ENCODE data around the gene SFXN4. TPM values are rescaled to one million over a fixed set of nuclear protein-coding genes. Genes with fewer than 3 reads are reported as not detected.

The SFXN4 gene
- total and polyA plus RNA-seq, 9 of the 15 experiments (the other 6 are each of a cell fraction or from before 2014, with no cell fraction given) = 40.1 to 97.8 (median 54.5) TPM

DNA sequence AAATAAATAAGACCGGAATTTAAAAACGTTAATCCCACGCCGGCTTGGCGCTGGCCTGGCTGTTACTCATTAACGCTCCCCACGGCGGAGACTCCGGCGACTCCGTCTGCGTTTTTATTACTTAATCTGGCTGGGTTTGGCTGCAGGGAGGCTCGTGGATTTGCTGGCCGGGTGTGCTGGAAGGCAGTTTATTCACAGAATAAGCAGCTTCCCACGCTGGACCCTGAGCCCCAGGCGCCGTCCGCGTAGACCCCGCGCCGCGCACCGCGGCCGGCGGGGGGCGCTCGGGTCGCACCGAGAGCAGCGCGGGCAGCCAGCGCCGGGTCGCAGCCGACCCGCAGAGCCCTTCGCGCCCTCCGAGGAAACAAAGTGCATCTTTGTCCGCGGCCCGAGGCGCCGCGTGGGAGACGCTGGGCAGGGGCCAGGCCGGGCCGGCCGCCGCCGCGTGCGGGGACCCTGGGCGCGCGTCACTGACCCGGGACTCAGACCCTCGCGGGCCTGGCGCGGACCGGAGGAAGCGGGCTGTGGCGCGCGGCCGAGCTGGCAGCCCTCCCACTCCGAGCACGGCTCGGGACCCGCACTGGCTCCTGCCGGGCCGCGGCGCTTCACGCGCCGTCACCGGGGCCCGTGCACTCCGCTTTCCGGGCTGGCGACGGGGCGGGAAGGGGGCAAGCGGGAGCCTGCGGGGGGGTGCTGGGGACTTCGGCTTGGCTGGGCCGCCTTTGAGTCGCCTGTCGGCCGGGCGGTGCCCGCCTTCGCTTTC lies 41.3 kb upstream of the SFXN4 start (continued):
- TF ChIP-seq, protein P1, sequence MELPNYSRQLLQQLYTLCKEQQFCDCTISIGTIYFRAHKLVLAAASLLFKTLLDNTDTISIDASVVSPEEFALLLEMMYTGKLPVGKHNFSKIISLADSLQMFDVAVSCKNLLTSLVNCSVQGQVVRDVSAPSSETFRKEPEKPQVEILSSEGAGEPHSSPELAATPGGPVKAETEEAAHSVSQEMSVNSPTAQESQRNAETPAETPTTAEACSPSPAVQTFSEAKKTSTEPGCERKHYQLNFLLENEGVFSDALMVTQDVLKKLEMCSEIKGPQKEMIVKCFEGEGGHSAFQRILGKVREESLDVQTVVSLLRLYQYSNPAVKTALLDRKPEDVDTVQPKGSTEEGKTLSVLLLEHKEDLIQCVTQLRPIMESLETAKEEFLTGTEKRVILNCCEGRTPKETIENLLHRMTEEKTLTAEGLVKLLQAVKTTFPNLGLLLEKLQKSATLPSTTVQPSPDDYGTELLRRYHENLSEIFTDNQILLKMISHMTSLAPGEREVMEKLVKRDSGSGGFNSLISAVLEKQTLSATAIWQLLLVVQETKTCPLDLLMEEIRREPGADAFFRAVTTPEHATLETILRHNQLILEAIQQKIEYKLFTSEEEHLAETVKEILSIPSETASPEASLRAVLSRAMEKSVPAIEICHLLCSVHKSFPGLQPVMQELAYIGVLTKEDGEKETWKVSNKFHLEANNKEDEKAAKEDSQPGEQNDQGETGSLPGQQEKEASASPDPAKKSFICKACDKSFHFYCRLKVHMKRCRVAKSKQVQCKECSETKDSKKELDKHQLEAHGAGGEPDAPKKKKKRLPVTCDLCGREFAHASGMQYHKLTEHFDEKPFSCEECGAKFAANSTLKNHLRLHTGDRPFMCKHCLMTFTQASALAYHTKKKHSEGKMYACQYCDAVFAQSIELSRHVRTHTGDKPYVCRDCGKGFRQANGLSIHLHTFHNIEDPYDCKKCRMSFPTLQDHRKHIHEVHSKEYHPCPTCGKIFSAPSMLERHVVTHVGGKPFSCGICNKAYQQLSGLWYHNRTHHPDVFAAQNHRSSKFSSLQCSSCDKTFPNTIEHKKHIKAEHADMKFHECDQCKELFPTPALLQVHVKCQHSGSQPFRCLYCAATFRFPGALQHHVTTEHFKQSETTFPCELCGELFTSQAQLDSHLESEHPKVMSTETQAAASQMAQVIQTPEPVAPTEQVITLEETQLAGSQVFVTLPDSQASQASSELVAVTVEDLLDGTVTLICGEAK (IDR thresholded peaks at IDR 0.05) = no peak
- TF ChIP-seq, protein P1 (CRISPR knock-in tag; IDR thresholded peaks at IDR 0.05) = no peak
- TF ChIP-seq ZNF175 (CRISPR knock-in tag; IDR thresholded peaks at IDR 0.05; ENCODE audit: low read depth) (no peak), ZBTB11 (CRISPR knock-in tag; IDR thresholded peaks at IDR 0.05) (0 out of 6 replicates have a peak, but pooled peaks of 1 of the 3 experiments have one; percentile 21), ZNF184 (CRISPR knock-in tag; IDR thresholded peaks at IDR 0.05) (no peak), CBX8 (IDR thresholded peaks at IDR 0.05; ENCODE audit: borderline replicate concordance, extremely low read depth, low read depth, low read length, poor library complexity, severe bottlenecking) (no peak), ASH1L (IDR thresholded peaks at IDR 0.05; ENCODE audit: borderline replicate concordance, low read depth, partially characterized antibody) (no peak), ZNF41 (CRISPR knock-in tag; conservative IDR thresholded peaks at IDR 0.05) (no peak), ZNF311 (CRISPR knock-in tag; IDR thresholded peaks at IDR 0.05) (no peak), PRMT5 (CRISPR knock-in tag; IDR thresholded peaks at IDR 0.05) (no peak), FOXA1 (IDR thresholded peaks at IDR 0.05; ENCODE audit: borderline replicate concordance) (no peak), SNRNP70 (optimal IDR thresholded peaks at IDR 0.05; ENCODE audit: low read depth, low read length) (no peak), RBBP5 (IDR thresholded peaks at IDR 0.05; ENCODE audit: borderline replicate concordance, insufficient read depth, low read length, poor library complexity, severe bottlenecking) (peak; percentile 55), GABPB2 (CRISPR knock-in tag; conservative IDR thresholded peaks at IDR 0.05) (no peak)
